Keratinocyte (primary cell): ENCODE results near the gene SLC9A2. TPM values are rescaled to one million over a fixed set of nuclear protein-coding genes. Genes with fewer than 3 reads are reported as not detected.

Experiments
- DNase-seq: peaks from one replicate; pipeline ENCODE4 v3.0.0-alpha.2; 2011; ENCODE audit warnings: low read depth, missing footprints, low spot score
- FAIRE-seq: peaks from 2 replicates; lab custom pipeline; 2011; peaks lifted over from hg19 to GRCh38; lab: Jason Lieb, UNC
- H2AFZ ChIP-seq: 2 replicates; pipeline ENCODE4 v1.6.0; 2012; ENCODE audit warnings: low read length, control low read depth, inconsistent platforms; ENCODE audit not compliant: control insufficient read depth
- H3K27ac ChIP-seq: 2 replicates; pipeline ENCODE4 v1.5.1; 2011; ENCODE audit warnings: low read length; ENCODE audit not compliant: control insufficient read depth, insufficient read depth
- H3K27me3 ChIP-seq: 3 replicates; pipeline ENCODE4 v1.6.0; 2011; ENCODE audit warnings: low read length; ENCODE audit not compliant: control insufficient read depth, insufficient read depth; ENCODE audit errors: extremely low read depth
- H3K36me3 ChIP-seq, 2 experiments: 2 replicates in 1 of 2; 3 replicates in 1 of 2; pipeline ENCODE4 v1.5.1; 2011; ENCODE audit warnings: low read length in 2 of 2, mild to moderate bottlenecking in 1 of 2; ENCODE audit not compliant: control insufficient read depth in 2 of 2, insufficient read depth in 2 of 2; ENCODE audit errors: extremely low read depth in 1 of 2
- H3K4me1 ChIP-seq: 3 replicates; pipeline ENCODE4 v1.5.1; 2011; ENCODE audit warnings: low read length; ENCODE audit not compliant: control insufficient read depth, insufficient read depth; ENCODE audit errors: extremely low read depth
- H3K4me2 ChIP-seq: 3 replicates; pipeline ENCODE4 v1.6.0; 2011; ENCODE audit warnings: low read depth, low read length; ENCODE audit not compliant: control insufficient read depth, insufficient read depth; ENCODE audit errors: extremely low read depth
- H3K4me3 ChIP-seq, 3 experiments: fragments of 200-600 bp in 1 of 3; sonication (generic) in 1 of 3; 2 replicates in 2 of 3; 3 replicates in 1 of 3; pipeline ENCODE4 v1.5.1; 2011 to 2016; ENCODE audit warnings: low read length in 3 of 3, mild to moderate bottlenecking in 3 of 3, control low read depth in 2 of 3, inconsistent platforms in 1 of 3, low read depth in 1 of 3, mixed read lengths in 1 of 3, mixed run types in 1 of 3, moderate library complexity in 1 of 3; ENCODE audit not compliant: control insufficient read depth in 2 of 3, insufficient read depth in 2 of 3; ENCODE audit errors: extremely low read depth in 1 of 3
- H3K79me2 ChIP-seq: 2 replicates; pipeline ENCODE4 v1.6.0; 2012; ENCODE audit warnings: low read length; ENCODE audit not compliant: control insufficient read depth, insufficient read depth
- H3K9ac ChIP-seq: 3 replicates; pipeline ENCODE4 v1.6.0; 2011; ENCODE audit warnings: low read length; ENCODE audit not compliant: control insufficient read depth, insufficient read depth; ENCODE audit errors: extremely low read depth
- H3K9me1 ChIP-seq: 3 replicates; pipeline ENCODE4 v1.6.0; 2011; ENCODE audit warnings: low read length; ENCODE audit not compliant: control insufficient read depth, insufficient read depth; ENCODE audit errors: extremely low read depth
- H3K9me3 ChIP-seq: 2 replicates; pipeline ENCODE4 v1.5.1; 2012; ENCODE audit warnings: low read depth, low read length; ENCODE audit not compliant: control insufficient read depth
- H4K20me1 ChIP-seq: 3 replicates; pipeline ENCODE4 v1.6.0; 2011; ENCODE audit warnings: low read length; ENCODE audit not compliant: control insufficient read depth, insufficient read depth; ENCODE audit errors: extremely low read depth
- EZH2 ChIP-seq: IDR thresholded peaks from one replicate; pipeline ENCODE4 v1.6.1; 2012; ENCODE audit warnings: inconsistent platforms, mild to moderate bottlenecking, low read length, moderate library complexity
- dilution Hi-C: fragments of 300-500 bp; cut with MboI; formaldehyde crosslinking; loops from one replicate; pipeline ENCODE4 v1.7.0; 2020; ENCODE audit warnings: low sequenced_read_pairs; ENCODE audit not compliant: extremely low pct_ligation_motif_present
- polyA plus RNA-seq, 5 experiments: library from polyadenylated mRNA; depleted of rRNA in 3 of 5; stranded (reverse) in 3 of 5; stranded (forward) in 1 of 5; unstranded in 1 of 5; fragments of >200 nt; gene quantifications; 1 replicate in 1 of 5; 2 replicates in 3 of 5; 3 replicates in 1 of 5; pipeline versions ENCODE4 v1.2.1 to v1.2.3, GENCODE V29; 2011 to 2012; ENCODE audit warnings: missing spikeins in 2 of 5, low read depth in 1 of 5, low replicate concordance in 1 of 5
- TF ChIP-seq, protein P1 (sequence below), 3 experiments: IDR thresholded peaks in 1 of 3; conservative IDR thresholded peaks in 1 of 3; optimal IDR thresholded peaks in 1 of 3; 2 replicates in 2 of 3; 3 replicates in 1 of 3; pipeline versions ENCODE3 to v1.5.1; 2011; ENCODE audit warnings: low read length in 3 of 3, mild to moderate bottlenecking in 3 of 3, moderate library complexity in 2 of 3, control low read depth in 1 of 3, inconsistent platforms in 1 of 3; ENCODE audit not compliant: insufficient read depth in 2 of 3; ENCODE audit errors: extremely low read depth in 1 of 3

Gene SLC9A2
- polyA plus RNA-seq, 1 donor (not counting 4 experiments of a cell fraction or from before 2014, with no cell fraction given), result 0.13 TPM

DNA sequence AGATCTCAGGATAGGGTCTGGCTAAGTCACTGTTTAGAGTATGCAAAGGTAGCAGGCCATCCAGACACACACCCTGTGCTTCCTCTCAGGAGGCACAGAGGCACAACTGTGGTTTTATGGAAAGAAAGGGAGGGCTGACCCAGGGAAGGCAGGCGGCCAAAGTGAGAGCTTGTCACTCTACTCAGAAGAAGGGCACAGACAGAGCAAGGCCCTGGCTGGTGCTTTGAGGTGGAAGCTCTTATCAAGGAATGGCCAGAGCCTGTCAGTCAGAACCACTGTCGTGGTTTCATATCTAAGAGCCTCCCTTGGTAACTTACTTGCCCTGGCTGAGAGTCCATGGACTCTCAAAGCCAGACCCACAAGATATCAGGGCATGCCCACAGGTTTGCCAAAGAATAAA lies 40.7 kb downstream of the SLC9A2 start:
- no peak overlapping the region for H2AFZ ChIP-seq
- FAIRE-seq (no peak), DNase-seq (no peak)
- no peaks in the 10 kb centered on the region for H4K20me1 ChIP-seq
- dilution Hi-C loops, result no loop called here
- H3K4me2 ChIP-seq, result no peak overlapping the region
- no peak overlapping the region for H3K9ac ChIP-seq
- H3K9me3 ChIP-seq, result no peaks in the 10 kb centered on the region
- no peak overlapping the region for H3K27ac ChIP-seq
- peaks cover 18% of the 10 kb centered on the region for H3K4me1 ChIP-seq
- no peaks in the 10 kb centered on the region for H3K36me3 ChIP-seq
- no peaks in the 10 kb centered on the region for H3K9me1 ChIP-seq
- TF ChIP-seq, protein P1, sequence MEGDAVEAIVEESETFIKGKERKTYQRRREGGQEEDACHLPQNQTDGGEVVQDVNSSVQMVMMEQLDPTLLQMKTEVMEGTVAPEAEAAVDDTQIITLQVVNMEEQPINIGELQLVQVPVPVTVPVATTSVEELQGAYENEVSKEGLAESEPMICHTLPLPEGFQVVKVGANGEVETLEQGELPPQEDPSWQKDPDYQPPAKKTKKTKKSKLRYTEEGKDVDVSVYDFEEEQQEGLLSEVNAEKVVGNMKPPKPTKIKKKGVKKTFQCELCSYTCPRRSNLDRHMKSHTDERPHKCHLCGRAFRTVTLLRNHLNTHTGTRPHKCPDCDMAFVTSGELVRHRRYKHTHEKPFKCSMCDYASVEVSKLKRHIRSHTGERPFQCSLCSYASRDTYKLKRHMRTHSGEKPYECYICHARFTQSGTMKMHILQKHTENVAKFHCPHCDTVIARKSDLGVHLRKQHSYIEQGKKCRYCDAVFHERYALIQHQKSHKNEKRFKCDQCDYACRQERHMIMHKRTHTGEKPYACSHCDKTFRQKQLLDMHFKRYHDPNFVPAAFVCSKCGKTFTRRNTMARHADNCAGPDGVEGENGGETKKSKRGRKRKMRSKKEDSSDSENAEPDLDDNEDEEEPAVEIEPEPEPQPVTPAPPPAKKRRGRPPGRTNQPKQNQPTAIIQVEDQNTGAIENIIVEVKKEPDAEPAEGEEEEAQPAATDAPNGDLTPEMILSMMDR (optimal IDR thresholded peaks at IDR 0.05 in 1 of 3, IDR thresholded peaks at IDR 0.05 in 1 of 3, conservative IDR thresholded peaks at IDR 0.05 in 1 of 3; ENCODE audit: extremely low read depth in 1 of 3, insufficient read depth in 2 of 3, low read length in 3 of 3), result no peak
- TF ChIP-seq EZH2, result no peak
- no peaks in the 10 kb centered on the region for H3K79me2 ChIP-seq
- H3K4me3 ChIP-seq, result no peak overlapping the region
- no peaks in the 10 kb centered on the region for H3K27me3 ChIP-seq

DNA sequence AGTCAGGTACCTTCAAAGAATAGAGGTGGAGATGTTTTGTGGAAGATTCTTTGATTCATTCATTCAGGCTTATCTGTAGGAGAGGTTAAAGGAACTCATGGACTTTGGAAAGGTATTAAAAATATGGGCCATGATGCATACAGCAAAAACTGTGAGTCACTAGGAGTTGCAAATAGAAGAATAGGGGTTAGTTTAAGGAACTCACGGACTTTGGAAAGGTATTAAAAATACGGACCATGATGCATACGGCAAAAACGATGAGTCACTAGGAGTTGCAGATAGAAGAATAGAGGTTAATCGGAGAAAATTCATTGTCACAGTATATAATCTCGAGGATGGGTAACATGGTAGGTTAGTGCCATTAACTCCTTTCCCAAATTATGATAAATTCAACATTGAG lies 41.2 kb downstream of the SLC9A2 start:
- Histone ChIP-seq H3K9me1 (no peaks in the 10 kb centered on the region), H3K27ac (no peak overlapping the region), H4K20me1 (no peaks in the 10 kb centered on the region), H3K4me2 (no peak overlapping the region), H2AFZ (no peak overlapping the region), H3K27me3 (no peaks in the 10 kb centered on the region), H3K36me3 (no peaks in the 10 kb centered on the region), H3K9ac (no peak overlapping the region), H3K9me3 (no peaks in the 10 kb centered on the region), H3K79me2 (no peaks in the 10 kb centered on the region), H3K4me3 (no peak overlapping the region), H3K4me1 (peaks cover 18% of the 10 kb centered on the region)
- dilution Hi-C loops, result no loop called here
- TF ChIP-seq, protein P1 (optimal IDR thresholded peaks at IDR 0.05 in 1 of 3, IDR thresholded peaks at IDR 0.05 in 1 of 3, conservative IDR thresholded peaks at IDR 0.05 in 1 of 3; ENCODE audit: extremely low read depth in 1 of 3, insufficient read depth in 2 of 3, low read length in 3 of 3), result no peak
- no peak for TF ChIP-seq EZH2
- no peak for DNase-seq
- no peak for FAIRE-seq
